HepG2 (cell line): ENCODE data around the gene DHX34. TPM values are rescaled to one million over a fixed set of nuclear protein-coding genes. Genes with fewer than 3 reads are reported as not detected.
"Not testable (repeated sequence)": the region's sequence is repeated elsewhere in the genome, so short reads cannot be mapped to it uniquely, and the experiment has no call there.

Source experiments
- ATAC-seq: fragments of 200-7000 bp; cut with Tn5 transposase; 3 replicates; pipeline ENCODE4 v1.9.1; 2020; ENCODE audit warnings: mild to moderate bottlenecking, moderate library complexity
- BruUV-seq: library from RNA; stranded (reverse); fragments of 400-500 nt; replicated peaks from 2 replicates; lab custom pipeline; 2021; lab: Mats Ljungman, UMichigan
- CTCF ChIA-PET: fragments of 300-600 bp; formaldehyde crosslinking; extraction: SDS; loops from one replicate; lab custom pipeline; 2021; ENCODE audit warnings: low total read pairs, inconsistent platforms, low intra/inter-chr PET ratio; lab: Yijun Ruan, JAX
- POLR2A ChIA-PET: fragments of 350-600 bp; sonication (Branson Sonifier 250); formaldehyde crosslinking; loops from one replicate; lab custom pipeline; 2020; ENCODE audit warnings: antibody characterized with exemption, inconsistent platforms; lab: Yijun Ruan, JAX
- DNase-seq: peaks from one replicate; pipeline ENCODE4 v3.0.0-alpha.2; 2015; ENCODE audit warnings: low spot score
- FAIRE-seq: peaks from 3 replicates; lab custom pipeline; 2011; peaks lifted over from hg19 to GRCh38; lab: Jason Lieb, UNC
- H2AFZ ChIP-seq: one replicate; pipeline ENCODE4 v1.6.1; 2011; ENCODE audit warnings: low read length, inconsistent platforms
- H3K27ac ChIP-seq: fragments of 300-600 bp; 3 replicates; pipeline ENCODE4 v1.8.0; 2011; ENCODE audit warnings: mixed run types, mild to moderate bottlenecking, mixed read lengths, low read length, inconsistent platforms; ENCODE audit not compliant: insufficient read depth; ENCODE audit errors: extremely low read length
- H3K27me3 ChIP-seq, 2 experiments: fragments of 200-600 bp in 1 of 2; 2 replicates in 1 of 2; 3 replicates in 1 of 2; pipeline versions ENCODE4 v1.6.0 to v1.8.0; 2011; ENCODE audit warnings: low read length in 2 of 2, mild to moderate bottlenecking in 2 of 2, moderate library complexity in 2 of 2, inconsistent platforms in 1 of 2; ENCODE audit not compliant: insufficient read depth in 2 of 2, control insufficient read depth in 1 of 2
- H3K36me3 ChIP-seq, 2 experiments: fragments of 200-600 bp in 1 of 2; replicated peaks in 1 of 2; 2 replicates in 1 of 2; 3 replicates in 1 of 2; pipeline versions ENCODE4 v1.5.1 to v1.8.0; 2011; ENCODE audit warnings: low read length in 2 of 2, inconsistent platforms in 1 of 2; ENCODE audit not compliant: insufficient read depth in 2 of 2, control insufficient read depth in 1 of 2
- H3K4me1 ChIP-seq: 2 replicates; pipeline ENCODE4 v1.5.1; 2012; ENCODE audit warnings: low read length, inconsistent platforms; ENCODE audit not compliant: insufficient read depth
- H3K4me2 ChIP-seq: 2 replicates; pipeline ENCODE4 v1.6.0; 2011; ENCODE audit warnings: low read depth, low read length, inconsistent platforms
- H3K4me3 ChIP-seq, 3 experiments: fragments of 200-600 bp in 1 of 3; sonication (generic), shearing (Covaris generic) in 1 of 3; replicated peaks in 1 of 3; 2 replicates each; pipeline ENCODE4 v1.5.1; 2011 to 2016; ENCODE audit warnings: low read length in 3 of 3, inconsistent platforms in 2 of 3, low read depth in 2 of 3, mild to moderate bottlenecking in 2 of 3, control low read depth in 1 of 3, mixed read lengths in 1 of 3; ENCODE audit not compliant: insufficient read depth in 1 of 3
- H3K79me2 ChIP-seq: one replicate; pipeline ENCODE4 v1.6.1; 2011; ENCODE audit warnings: low read length, inconsistent platforms; ENCODE audit not compliant: insufficient read depth
- H3K9ac ChIP-seq: 2 replicates; pipeline ENCODE4 v1.6.0; 2011; ENCODE audit warnings: mild to moderate bottlenecking, low read depth, low read length, inconsistent platforms; ENCODE audit not compliant: insufficient read depth
- H3K9me3 ChIP-seq: 2 replicates; pipeline ENCODE4 v1.5.1; 2012; ENCODE audit warnings: mild to moderate bottlenecking, low read length
- H4K20me1 ChIP-seq: 2 replicates; pipeline ENCODE4 v1.6.0; 2011; ENCODE audit warnings: inconsistent platforms, mild to moderate bottlenecking, low read length, moderate library complexity; ENCODE audit not compliant: insufficient read depth
- BATF2 ChIP-seq: sonication (generic); formaldehyde crosslinking; IDR thresholded peaks from 2 replicates; pipeline ENCODE4 v1.8.0; 2022; ENCODE audit warnings: mild to moderate bottlenecking, missing genetic modification reagents, moderate library complexity
- DMAP1 ChIP-seq: IDR thresholded peaks from 2 replicates; pipeline ENCODE4 v1.6.1; 2016
- HNRNPK ChIP-seq: fragments of 200-400 bp; formaldehyde crosslinking; IDR thresholded peaks from 2 replicates; pipeline ENCODE4 v1.6.1; 2018; ENCODE audit warnings: low read length, low read depth, moderate library complexity, mild to moderate bottlenecking; ENCODE audit not compliant: poor library complexity, severe bottlenecking
- NFYB ChIP-seq: sonication (generic); formaldehyde crosslinking; IDR thresholded peaks from 2 replicates; pipeline ENCODE4 v1.4.0; 2020; ENCODE audit warnings: missing genetic modification reagents
- RBFOX2 ChIP-seq: fragments of 200-400 bp; formaldehyde crosslinking; IDR thresholded peaks from 2 replicates; pipeline ENCODE4 v1.6.1; 2017; ENCODE audit warnings: low read depth, mild to moderate bottlenecking, low read length
- ZNF414 ChIP-seq: sonication (generic); formaldehyde crosslinking; IDR thresholded peaks from 2 replicates; pipeline ENCODE4 v1.5.0; 2020; ENCODE audit warnings: missing genetic modification reagents
- WGBS: methylation state at CpG from one replicate; pipeline ENCODE4 v1.1.6; 2017; ENCODE audit warnings: low lambda C conversion rate; 5-methylcytosine and 5-hydroxymethylcytosine counted together
- in situ Hi-C: cut with HindIII; loops from 2 replicates; pipeline ENCODE4 v1.10.0; 2017; ENCODE audit warnings: low pct_unique_long_range_greater_than_20kb; ENCODE audit not compliant: extremely low pct_ligation_motif_present
- intact Hi-C: fragments of 100-400 bp; cut with micrococcal nuclease; formaldehyde crosslinking; loops from one replicate; pipeline ENCODE4 v1.10.0; 2022; ENCODE audit not compliant: unreplicated experiment
- polyA plus RNA-seq, 8 experiments: library from polyadenylated mRNA; depleted of rRNA in 3 of 8; stranded (reverse) in 7 of 8; unstranded in 1 of 8; fragments of >200 nt; fragmentation: Illumina TruSeq in 4 of 8; extraction: Trizol in 4 of 8; gene quantifications; 2 replicates each; pipeline versions ENCODE4 v1.2.1 to v1.2.3, GENCODE V29; 2011 to 2016; ENCODE audit warnings: low read depth in 4 of 8, missing spikeins in 1 of 8, mixed read lengths in 1 of 8; ENCODE audit not compliant: insufficient read depth in 1 of 8
- total RNA-seq, 5 experiments: library from RNA; depleted of rRNA; stranded (reverse); fragments of >200 nt; fragmentation: Illumina TruSeq; extraction: Trizol; gene quantifications; 2 replicates each; pipeline ENCODE4 v1.2.3, GENCODE V29; 2016; ENCODE audit warnings: low read depth in 1 of 5

DHX34 gene
- total and polyA plus RNA-seq, 2 of the 13 experiments (the other 11 are each of a cell fraction or from before 2014, with no cell fraction given) = 9.2 to 12.0 TPM

- TF ChIP-seq ZNF414 (CRISPR knock-in tag) (peak; percentile 81; the same call in 1 of the 2 replicates), BATF2 (CRISPR knock-in tag) (0 out of 2 replicates have a peak, but pooled peaks have one; percentile 50), DMAP1 (CRISPR knock-in tag) (peak; percentile 30; the same call in 1 of the 2 replicates), NFYB (CRISPR knock-in tag) (peak; percentile 92), RBFOX2 (peak; percentile 83)
Measured at GRCh38 chr19:47348819-47349795, at the start of gene DHX34 (continued).

- H3K36me3 ChIP-seq, H3K9ac ChIP-seq, H3K9me3 ChIP-seq, H3K4me3 ChIP-seq, H3K27me3 ChIP-seq, FAIRE-seq, CTCF ChIA-PET, H4K20me1 ChIP-seq, H3K27ac ChIP-seq, intact Hi-C loops, H2AFZ ChIP-seq: not testable (repeated sequence)
- WGBS = 77% methylated on average over 14 of the region's 14 CpGs
- peaks cover 12% of the 10 kb centered on the region for H3K4me1 ChIP-seq
- peak; percentile 72 for TF ChIP-seq HNRNPK
- TF ChIP-seq, all 625 proteins: peak for 1; not testable (repeated sequence) for 624
- ATAC-seq, POLR2A ChIA-PET, H3K4me2 ChIP-seq, BruUV-seq, DNase-seq, H3K79me2 ChIP-seq, in situ Hi-C loops: not testable (repeated sequence)
Measured at GRCh38 chr19:47300867-47301266, 48.2 kb upstream of the DHX34 start.
